ENCODE measurements around the gene SAMSN1.

Gene SAMSN1

GRCh38 chr21:14477841-14478240 lies 68.3 kb downstream of the SAMSN1 start:
- no peaks in the 10 kb centered on the region for H3K36me3 ChIP-seq
- no peak overlapping the region for H3K9ac ChIP-seq
- H3K4me1 ChIP-seq = peaks cover 8% of the 10 kb centered on the region
- no peak for TF ChIP-seq Cebpa-rat (IDR thresholded peaks at IDR 0.05)
- H4K20me1 ChIP-seq = no peaks in the 10 kb centered on the region
- H3K4me2 ChIP-seq = no peak overlapping the region
- H3K27me3 ChIP-seq = no peaks in the 10 kb centered on the region
- H3K9me3 ChIP-seq = no peaks in the 10 kb centered on the region
- no peak overlapping the region for H3K4me3 ChIP-seq
- H3K27ac ChIP-seq = no peak overlapping the region

- no peak overlapping the region for H3K4me3 ChIP-seq
- H3K27ac ChIP-seq = no peak overlapping the region
- no peak for TF ChIP-seq Cebpa-rat (IDR thresholded peaks at IDR 0.05)
- no peaks in the 10 kb centered on the region for H3K9me3 ChIP-seq
- no peak overlapping the region for H3K4me2 ChIP-seq
- H3K4me1 ChIP-seq = peaks cover 5% of the 10 kb centered on the region
- H3K27me3 ChIP-seq = no peaks in the 10 kb centered on the region
- no peaks in the 10 kb centered on the region for H4K20me1 ChIP-seq
- no peak overlapping the region for H3K9ac ChIP-seq
- H3K36me3 ChIP-seq = no peaks in the 10 kb centered on the region
Measured at GRCh38 chr21:14477133-14477532, 69.0 kb downstream of the SAMSN1 start.

- no peaks in the 10 kb centered on the region for H3K36me3 ChIP-seq
- no peaks in the 10 kb centered on the region for H4K20me1 ChIP-seq
- no peaks in the 10 kb centered on the region for H3K9me3 ChIP-seq
- no peaks in the 10 kb centered on the region for H3K27me3 ChIP-seq
- no peaks in the 10 kb centered on the region for H3K4me1 ChIP-seq
- no peak overlapping the region for H3K27ac ChIP-seq
- no peak overlapping the region for H3K4me2 ChIP-seq
- H3K9ac ChIP-seq = no peak overlapping the region
- TF ChIP-seq Cebpa-rat (IDR thresholded peaks at IDR 0.05) = no peak
- H3K4me3 ChIP-seq = no peak overlapping the region
Measured at GRCh38 chr21:14474995-14475394, 71.1 kb downstream of the SAMSN1 start.

GRCh38 chr21:14469641-14470040 lies 76.5 kb downstream of the SAMSN1 start:
- no peak overlapping the region for H3K4me3 ChIP-seq

GRCh38 chr21:14466715-14467114 lies 79.4 kb downstream of the SAMSN1 start:
- no peak for TF ChIP-seq Cebpa-rat (IDR thresholded peaks at IDR 0.05)
- no peaks in the 10 kb centered on the region for H3K9me3 ChIP-seq
- H3K27me3 ChIP-seq = no peaks in the 10 kb centered on the region
- H3K36me3 ChIP-seq = no peaks in the 10 kb centered on the region
- H3K9ac ChIP-seq = no peak overlapping the region
- no peaks in the 10 kb centered on the region for H3K4me1 ChIP-seq
- no peaks in the 10 kb centered on the region for H4K20me1 ChIP-seq
- H3K4me2 ChIP-seq = no peak overlapping the region
- no peak overlapping the region for H3K4me3 ChIP-seq
- H3K27ac ChIP-seq = no peak overlapping the region

More at GRCh38 chr21:14469641-14470040, 76.5 kb downstream of the SAMSN1 start:
- no peak overlapping the region for H3K4me2 ChIP-seq
- H3K9ac ChIP-seq = no peak overlapping the region
- no peaks in the 10 kb centered on the region for H3K4me1 ChIP-seq
- no peaks in the 10 kb centered on the region for H3K36me3 ChIP-seq
- H3K27me3 ChIP-seq = no peaks in the 10 kb centered on the region
- no peak overlapping the region for H3K27ac ChIP-seq
- no peaks in the 10 kb centered on the region for H4K20me1 ChIP-seq
- TF ChIP-seq Cebpa-rat (IDR thresholded peaks at IDR 0.05) = no peak
- no peaks in the 10 kb centered on the region for H3K9me3 ChIP-seq

GRCh38 chr21:14457762-14458161 lies 88.4 kb downstream of the SAMSN1 start:
- no peak for TF ChIP-seq Cebpa-rat (IDR thresholded peaks at IDR 0.05)
- Histone ChIP-seq H3K4me2 (no peak overlapping the region), H3K4me1 (no peaks in the 10 kb centered on the region), H4K20me1 (no peaks in the 10 kb centered on the region), H3K9ac (no peak overlapping the region), H3K27me3 (no peaks in the 10 kb centered on the region), H3K27ac (no peak overlapping the region), H3K36me3 (no peaks in the 10 kb centered on the region), H3K4me3 (no peak overlapping the region), H3K9me3 (no peaks in the 10 kb centered on the region)

- no peak overlapping the region for H3K9ac ChIP-seq
- H3K9me3 ChIP-seq = no peaks in the 10 kb centered on the region
- no peaks in the 10 kb centered on the region for H3K4me1 ChIP-seq
- no peaks in the 10 kb centered on the region for H3K27me3 ChIP-seq
- H3K4me2 ChIP-seq = no peak overlapping the region
- H3K4me3 ChIP-seq = no peak overlapping the region
- no peaks in the 10 kb centered on the region for H4K20me1 ChIP-seq
- TF ChIP-seq Cebpa-rat (IDR thresholded peaks at IDR 0.05) = no peak
- H3K36me3 ChIP-seq = no peaks in the 10 kb centered on the region
- H3K27ac ChIP-seq = no peak overlapping the region
Measured at GRCh38 chr21:14456911-14457310, 89.2 kb downstream of the SAMSN1 start.

- H3K27me3 ChIP-seq = no peaks in the 10 kb centered on the region
- no peaks in the 10 kb centered on the region for H4K20me1 ChIP-seq
- no peak overlapping the region for H3K4me2 ChIP-seq
- H3K9ac ChIP-seq = no peak overlapping the region
- no peaks in the 10 kb centered on the region for H3K4me1 ChIP-seq
- no peak overlapping the region for H3K27ac ChIP-seq
- no peaks in the 10 kb centered on the region for H3K36me3 ChIP-seq
- no peak for TF ChIP-seq Cebpa-rat (IDR thresholded peaks at IDR 0.05)
- no peak overlapping the region for H3K4me3 ChIP-seq
- no peaks in the 10 kb centered on the region for H3K9me3 ChIP-seq
Measured at GRCh38 chr21:14454016-14455009, 91.8 kb downstream of the SAMSN1 start.

- no peak for TF ChIP-seq Cebpa-rat (IDR thresholded peaks at IDR 0.05)
- Histone ChIP-seq H3K9ac (no peak overlapping the region), H3K36me3 (no peaks in the 10 kb centered on the region), H3K4me1 (no peaks in the 10 kb centered on the region), H4K20me1 (no peaks in the 10 kb centered on the region), H3K27ac (no peak overlapping the region), H3K4me3 (no peak overlapping the region), H3K4me2 (no peak overlapping the region), H3K9me3 (no peaks in the 10 kb centered on the region), H3K27me3 (no peaks in the 10 kb centered on the region)
Measured at GRCh38 chr21:14453339-14454015, 92.6 kb downstream of the SAMSN1 start.

GRCh38 chr21:14452727-14453241 lies 93.3 kb downstream of the SAMSN1 start:
- Histone ChIP-seq H3K4me2 (no peak overlapping the region), H3K27ac (no peak overlapping the region), H3K9ac (no peak overlapping the region)

More at GRCh38 chr21:14452727-14453241, 93.3 kb downstream of the SAMSN1 start:
- H3K4me3 ChIP-seq = no peak overlapping the region
- no peaks in the 10 kb centered on the region for H3K4me1 ChIP-seq
- no peaks in the 10 kb centered on the region for H3K27me3 ChIP-seq
- no peak for TF ChIP-seq Cebpa-rat (IDR thresholded peaks at IDR 0.05)
- no peaks in the 10 kb centered on the region for H3K9me3 ChIP-seq
- no peaks in the 10 kb centered on the region for H3K36me3 ChIP-seq
- no peaks in the 10 kb centered on the region for H4K20me1 ChIP-seq
